Measurements from ENCODE around the gene MRC2. TPM values are rescaled to one million over a fixed set of nuclear protein-coding genes. Genes with fewer than 3 reads are reported as not detected.

The MRC2 gene
- total RNA-seq, 1 donor: 245 TPM

GRCh38 chr17:62648251-62648955, 20.9 kb downstream of the MRC2 start:
- no peak for TF ChIP-seq CTCF (IDR thresholded peaks at IDR 0.05; ENCODE audit: insufficient read depth, low read length)
- H3K4me3 ChIP-seq (ENCODE audit: low read depth, low read length): no peak overlapping the region
- DNase-seq (ENCODE audit: low read depth): peak; percentile 66

- DNase-seq (ENCODE audit: low read depth): no peak
- no peak overlapping the region for H3K4me3 ChIP-seq (ENCODE audit: low read depth, low read length)
- no peak for TF ChIP-seq CTCF (IDR thresholded peaks at IDR 0.05; ENCODE audit: insufficient read depth, low read length)
These were observed 21.5 kb downstream of the MRC2 start for GRCh38 chr17:62648956-62649294.

- H3K4me3 ChIP-seq (ENCODE audit: low read depth, low read length): no peak overlapping the region
- DNase-seq (ENCODE audit: low read depth): no peak
- TF ChIP-seq CTCF (IDR thresholded peaks at IDR 0.05; ENCODE audit: insufficient read depth, low read length): no peak
These were observed 22.1 kb downstream of the MRC2 start for GRCh38 chr17:62649570-62649969.

- H3K4me3 ChIP-seq (ENCODE audit: low read depth, low read length): no peak overlapping the region
- DNase-seq (ENCODE audit: low read depth): no peak
- TF ChIP-seq CTCF (IDR thresholded peaks at IDR 0.05; ENCODE audit: insufficient read depth, low read length): no peak
These were observed 23.1 kb downstream of the MRC2 start for GRCh38 chr17:62650587-62650986.

- peak; percentile 64 for DNase-seq (ENCODE audit: low read depth)
- peak overlapping the region; percentile 49 for H3K4me3 ChIP-seq (ENCODE audit: low read depth, low read length)
- TF ChIP-seq CTCF (IDR thresholded peaks at IDR 0.05; ENCODE audit: insufficient read depth, low read length): no peak
These were observed 25.0 kb downstream of the MRC2 start for GRCh38 chr17:62652251-62653001.

GRCh38 chr17:62653002-62653825, 25.7 kb downstream of the MRC2 start:
- H3K4me3 ChIP-seq (ENCODE audit: low read depth, low read length): peak overlapping the region; percentile 49
- DNase-seq (ENCODE audit: low read depth): peak; percentile 64
- TF ChIP-seq CTCF (IDR thresholded peaks at IDR 0.05; ENCODE audit: insufficient read depth, low read length): peak; percentile 12

Data from fibroblast of the aortic adventitia (primary cell).